HCT116 (cell line): ENCODE measurements around the gene LAMA1. TPM values are rescaled to one million over a fixed set of nuclear protein-coding genes. Genes with fewer than 3 reads are reported as not detected.

Experiments
- ATAC-seq: fragments of 200-7000 bp; cut with Tn5 transposase; 2 replicates; pipeline ENCODE4 v1.9.1; 2020; ENCODE audit warnings: mild to moderate bottlenecking, moderate library complexity
- BruUV-seq: library from RNA; stranded (reverse); fragments of 400-500 nt; replicated peaks from 2 replicates; lab custom pipeline; 2021; lab: Mats Ljungman, UMichigan
- CTCF ChIA-PET: fragments of 300-600 bp; sonication (Branson Sonifier 250); formaldehyde crosslinking; loops from one replicate; lab custom pipeline; 2021; ENCODE audit warnings: antibody characterized with exemption; lab: Charles Lee
- POLR2A ChIA-PET: fragments of 300-600, 350-600 bp; sonication (Branson Sonifier 250); formaldehyde crosslinking; loops from one replicate; lab custom pipeline; 2021; ENCODE audit warnings: antibody characterized with exemption; lab: Charles Lee
- RAD21 ChIA-PET, 2 experiments: fragments of 300-600 bp; sonication (Branson Sonifier 250); formaldehyde crosslinking; loops; one replicate each; lab custom pipeline; 2023; ENCODE audit warnings: low total read pairs in 2 of 2; ENCODE audit not compliant: uncharacterized antibody in 2 of 2, unreplicated experiment in 2 of 2, low non-redundant PET in 1 of 2; lab: Charles Lee
- DNase-seq: peaks from one replicate; pipeline ENCODE4 v3.0.0-alpha.2; 2010; ENCODE audit warnings: low read depth, low spot score
- H2AFZ ChIP-seq: fragments of 200-600 bp; shearing (Covaris generic), sonication (generic); 2 replicates; pipeline ENCODE4 v1.6.1; 2017; ENCODE audit warnings: low read depth, mixed run types, mixed read lengths, antibody characterized with exemption, low read length; ENCODE audit not compliant: poor library complexity, severe bottlenecking
- H3K27ac ChIP-seq: 2 replicates; pipeline ENCODE4 v1.5.1; 2012; ENCODE audit warnings: low read depth, low read length
- H3K27me3 ChIP-seq: fragments of 200-600 bp; sonication (generic); 2 replicates; pipeline ENCODE4 v1.6.1; 2016; ENCODE audit warnings: mixed run types, low read length, mixed read lengths; ENCODE audit not compliant: insufficient read depth
- H3K36me3 ChIP-seq, 2 experiments: fragments of 200-500 bp in 1 of 2; fragments of 200-600 bp in 1 of 2; sonication (Bioruptor generic) in 1 of 2; sonication (generic) in 1 of 2; 2 replicates each; pipeline versions ENCODE4 v1.5.1 to v1.6.1; 2014 to 2016; ENCODE audit warnings: low read length in 2 of 2, inconsistent platforms in 1 of 2, mixed read lengths in 1 of 2, mixed run types in 1 of 2; ENCODE audit not compliant: insufficient read depth in 2 of 2, control insufficient read depth in 1 of 2
- H3K4me1 ChIP-seq, 2 experiments: fragments of 200-600 bp in 1 of 2; sonication (generic) in 1 of 2; 2 replicates each; pipeline versions ENCODE4 v1.5.1 to v1.6.1; 2012 to 2017; ENCODE audit warnings: low read length in 2 of 2, inconsistent platforms in 1 of 2, mild to moderate bottlenecking in 1 of 2, mixed read lengths in 1 of 2, mixed run types in 1 of 2, moderate library complexity in 1 of 2; ENCODE audit not compliant: insufficient read depth in 2 of 2, control insufficient read depth in 1 of 2
- H3K4me2 ChIP-seq: fragments of 200-600 bp; sonication (generic); 2 replicates; pipeline ENCODE4 v1.6.1; 2017; ENCODE audit warnings: mixed run types, low read length, mixed read lengths
- H3K4me3 ChIP-seq, 2 experiments: fragments of 200-600 bp in 1 of 2; sonication (generic) in 1 of 2; replicated peaks in 1 of 2; 2 replicates each; pipeline ENCODE4 v1.5.1; 2011 to 2016; ENCODE audit warnings: low read length in 2 of 2, control low read depth in 1 of 2, low read depth in 1 of 2, mild to moderate bottlenecking in 1 of 2, mixed read lengths in 1 of 2, mixed run types in 1 of 2
- H3K79me2 ChIP-seq: fragments of 200-600 bp; sonication (generic); 2 replicates; pipeline ENCODE4 v1.6.1; 2017; ENCODE audit warnings: mild to moderate bottlenecking, mixed run types, low read length, moderate library complexity, mixed read lengths; ENCODE audit not compliant: insufficient read depth
- H3K9ac ChIP-seq: fragments of 200-600 bp; sonication (generic); 2 replicates; pipeline ENCODE4 v1.6.1; 2016; ENCODE audit warnings: low read length, mixed read lengths
- H3K9me2 ChIP-seq: fragments of 200-600 bp; sonication (generic), shearing (Covaris generic); 2 replicates; pipeline ENCODE4 v1.6.1; 2017; ENCODE audit warnings: mixed run types, mild to moderate bottlenecking, moderate library complexity; ENCODE audit not compliant: insufficient read depth
- H3K9me3 ChIP-seq, 2 experiments: fragments of 200-500 bp in 1 of 2; fragments of 200-600 bp in 1 of 2; sonication (Bioruptor generic) in 1 of 2; sonication (generic) in 1 of 2; 2 replicates each; pipeline ENCODE4 v1.6.1; 2014 to 2017; ENCODE audit warnings: low read length in 2 of 2, mixed read lengths in 2 of 2, inconsistent platforms in 1 of 2, low read depth in 1 of 2, mild to moderate bottlenecking in 1 of 2, mixed run types in 1 of 2, moderate library complexity in 1 of 2; ENCODE audit not compliant: control insufficient read depth in 1 of 2, insufficient read depth in 1 of 2
- H4K20me1 ChIP-seq: fragments of 200-600 bp; sonication (generic), shearing (Covaris generic); 2 replicates; pipeline ENCODE4 v1.6.1; 2017; ENCODE audit warnings: mixed run types, mild to moderate bottlenecking, moderate library complexity; ENCODE audit not compliant: insufficient read depth
- CEBPB ChIP-seq: IDR thresholded peaks from 2 replicates; pipeline ENCODE4 v1.6.1; 2012; ENCODE audit warnings: low read depth
- ELF1 ChIP-seq: IDR thresholded peaks from 2 replicates; pipeline ENCODE4 v1.6.1; 2012; ENCODE audit warnings: low read depth, borderline replicate concordance
- EZH2phosphoT487 ChIP-seq: fragments of 200-600 bp; IDR thresholded peaks from 2 replicates; pipeline ENCODE4 v1.6.1; 2018; ENCODE audit warnings: antibody characterized with exemption, borderline replicate concordance
- FOSL1 ChIP-seq: IDR thresholded peaks from 2 replicates; pipeline ENCODE4 v1.6.1; 2012; ENCODE audit warnings: low read depth
- JUND ChIP-seq: IDR thresholded peaks from 2 replicates; pipeline ENCODE4 v1.6.1; 2012
- POLR2AphosphoS5 ChIP-seq: IDR thresholded peaks from 2 replicates; pipeline ENCODE4 v1.6.1; 2011; ENCODE audit warnings: mild to moderate bottlenecking, low read depth, low read length, moderate library complexity
- SIN3A ChIP-seq: IDR thresholded peaks from 2 replicates; pipeline ENCODE4 v1.6.1; 2012; ENCODE audit warnings: low read depth
- SP1 ChIP-seq: IDR thresholded peaks from 2 replicates; pipeline ENCODE4 v1.6.1; 2012; ENCODE audit warnings: low read depth
- SRF ChIP-seq: IDR thresholded peaks from 2 replicates; pipeline ENCODE4 v1.6.1; 2012; ENCODE audit warnings: low read depth
- TCF7L2 ChIP-seq: IDR thresholded peaks from 2 replicates; pipeline ENCODE4 v1.7.0; 2011; ENCODE audit warnings: borderline replicate concordance, inconsistent platforms; ENCODE audit not compliant: insufficient read depth, insufficient read length; ENCODE audit errors: extremely low read depth
- ZFX ChIP-seq: fragments of 450-650 bp; IDR thresholded peaks from 2 replicates; pipeline ENCODE4 v1.6.1; 2017
- ZNF274 ChIP-seq: fragments of 200-500 bp; sonication (Bioruptor generic); IDR thresholded peaks from 2 replicates; pipeline ENCODE4 v1.6.1; 2014; ENCODE audit warnings: mild to moderate bottlenecking, low read depth, low read length, inconsistent platforms
- intact Hi-C: fragments of 100-400 bp; cut with micrococcal nuclease; formaldehyde crosslinking; loops from 2 replicates; pipeline ENCODE4 v1.10.0; 2022
- total RNA-seq: library from RNA; stranded (reverse); gene quantifications from one replicate; pipeline ENCODE4 v1.2.1, GENCODE V29; 2021; ENCODE audit not compliant: unreplicated experiment
- TF ChIP-seq, protein P1 (sequence below), 3 experiments: fragments of 200-600 bp in 1 of 3; sonication (generic) in 1 of 3; IDR thresholded peaks in 2 of 3; conservative IDR thresholded peaks in 1 of 3; 2 replicates each; pipeline ENCODE4 v1.5.1; 2012 to 2017; ENCODE audit warnings: low read depth in 2 of 3, low read length in 2 of 3, antibody characterized with exemption in 1 of 3, borderline replicate concordance in 1 of 3, control low read depth in 1 of 3, mild to moderate bottlenecking in 1 of 3, mixed read lengths in 1 of 3, mixed run types in 1 of 3, moderate library complexity in 1 of 3; ENCODE audit not compliant: insufficient read depth in 1 of 3
- TF ChIP-seq, protein P2 (sequence below): IDR thresholded peaks from 2 replicates; pipeline ENCODE4 v1.6.1; 2012
- TF ChIP-seq, protein P3 (sequence below): IDR thresholded peaks from 2 replicates; pipeline ENCODE4 v1.6.1; 2012

LAMA1 gene
- total RNA-seq, 1 experiment from 2014 or later, result 0.05 TPM

DNA sequence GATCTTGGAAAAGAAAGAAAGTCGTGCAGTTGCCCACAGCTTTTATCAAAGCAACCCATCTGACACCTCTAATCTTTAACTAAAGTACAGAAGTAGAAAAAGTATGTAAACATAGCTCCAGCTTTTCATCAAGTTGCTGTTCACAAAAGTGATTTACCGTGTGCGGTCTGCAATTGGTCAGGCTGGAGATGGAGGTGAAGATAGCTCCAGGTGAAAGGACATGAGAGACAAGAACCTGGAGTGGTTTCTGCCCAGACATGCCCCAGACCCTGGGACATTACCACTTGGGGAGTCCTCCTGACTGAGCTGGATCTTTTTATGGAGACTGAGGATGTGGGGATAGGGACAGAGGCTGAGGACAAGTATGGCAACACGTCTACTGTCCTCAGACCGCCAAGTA is 82.7 kb downstream of the LAMA1 start:
- Histone ChIP-seq H3K4me1 (no peaks in the 10 kb centered on the region), H3K36me3 (no peaks in the 10 kb centered on the region), H3K9ac (no peak overlapping the region), H2AFZ (no peak overlapping the region), H3K4me3 (no peak overlapping the region), H3K9me2 (no peaks in the 10 kb centered on the region), H3K9me3 (peaks cover 0 to 12% of the 10 kb centered on the region in 2 experiments; a peak in 1 of 4 replicates), H3K4me2 (no peak overlapping the region), H3K27me3 (no peaks in the 10 kb centered on the region), H3K27ac (no peak overlapping the region), H3K79me2 (no peaks in the 10 kb centered on the region), H4K20me1 (no peaks in the 10 kb centered on the region)
- ChIA-PET RAD21 (no interaction called here), POLR2A (no interaction called here), CTCF (no interaction called here)
- intact Hi-C loops, result no loop called here
- no peak for DNase-seq
- no TSS peak for BruUV-seq
- no peak for ATAC-seq
- TF ChIP-seq, protein P1, sequence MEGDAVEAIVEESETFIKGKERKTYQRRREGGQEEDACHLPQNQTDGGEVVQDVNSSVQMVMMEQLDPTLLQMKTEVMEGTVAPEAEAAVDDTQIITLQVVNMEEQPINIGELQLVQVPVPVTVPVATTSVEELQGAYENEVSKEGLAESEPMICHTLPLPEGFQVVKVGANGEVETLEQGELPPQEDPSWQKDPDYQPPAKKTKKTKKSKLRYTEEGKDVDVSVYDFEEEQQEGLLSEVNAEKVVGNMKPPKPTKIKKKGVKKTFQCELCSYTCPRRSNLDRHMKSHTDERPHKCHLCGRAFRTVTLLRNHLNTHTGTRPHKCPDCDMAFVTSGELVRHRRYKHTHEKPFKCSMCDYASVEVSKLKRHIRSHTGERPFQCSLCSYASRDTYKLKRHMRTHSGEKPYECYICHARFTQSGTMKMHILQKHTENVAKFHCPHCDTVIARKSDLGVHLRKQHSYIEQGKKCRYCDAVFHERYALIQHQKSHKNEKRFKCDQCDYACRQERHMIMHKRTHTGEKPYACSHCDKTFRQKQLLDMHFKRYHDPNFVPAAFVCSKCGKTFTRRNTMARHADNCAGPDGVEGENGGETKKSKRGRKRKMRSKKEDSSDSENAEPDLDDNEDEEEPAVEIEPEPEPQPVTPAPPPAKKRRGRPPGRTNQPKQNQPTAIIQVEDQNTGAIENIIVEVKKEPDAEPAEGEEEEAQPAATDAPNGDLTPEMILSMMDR (IDR thresholded peaks at IDR 0.05 in 2 of 3, conservative IDR thresholded peaks at IDR 0.05 in 1 of 3; ENCODE audit: borderline replicate concordance in 1 of 3, insufficient read depth in 1 of 3, low read depth in 2 of 3, low read length in 2 of 3), result no peak
- TF ChIP-seq CEBPB (no peak), SP1 (no peak), ELF1 (no peak), ZNF274 (no peak), ZFX (no peak), JUND (no peak), FOSL1 (no peak), TCF7L2 (no peak), POLR2AphosphoS5 (no peak), SRF (no peak), SIN3A (no peak), EZH2phosphoT487 (no peak)
- TF ChIP-seq, protein P2, sequence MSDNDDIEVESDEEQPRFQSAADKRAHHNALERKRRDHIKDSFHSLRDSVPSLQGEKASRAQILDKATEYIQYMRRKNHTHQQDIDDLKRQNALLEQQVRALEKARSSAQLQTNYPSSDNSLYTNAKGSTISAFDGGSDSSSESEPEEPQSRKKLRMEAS, result no peak
- TF ChIP-seq, protein P3, sequence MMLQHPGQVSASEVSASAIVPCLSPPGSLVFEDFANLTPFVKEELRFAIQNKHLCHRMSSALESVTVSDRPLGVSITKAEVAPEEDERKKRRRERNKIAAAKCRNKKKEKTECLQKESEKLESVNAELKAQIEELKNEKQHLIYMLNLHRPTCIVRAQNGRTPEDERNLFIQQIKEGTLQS, result no peak
